Esophagus muscularis mucosa (tissue), 4 donors: ENCODE data around the gene DPF3.

Experiments used
- CTCF ChIP-seq, 3 experiments: fragments of 200-600 bp in 2 of 3; fragments of 450-650 bp in 1 of 3; sonication (generic) in 2 of 3; IDR thresholded peaks; one replicate each; pipeline ENCODE4 v1.5.1; 2017 to 2019; ENCODE audit warnings: antibody characterized with exemption in 3 of 3, mild to moderate bottlenecking in 2 of 3, moderate library complexity in 1 of 3
- EP300 ChIP-seq: sonication (generic); formaldehyde crosslinking; IDR thresholded peaks from one replicate; pipeline ENCODE4 v1.6.1; 2017; ENCODE audit warnings: antibody characterized with exemption
- POLR2A ChIP-seq: fragments of 450-650 bp; IDR thresholded peaks from one replicate; pipeline ENCODE4 v1.6.1; 2017; ENCODE audit warnings: antibody characterized with exemption, moderate library complexity, mild to moderate bottlenecking, low read depth
- POLR2AphosphoS5 ChIP-seq, 2 donors: sonication (generic); formaldehyde crosslinking; IDR thresholded peaks; one replicate each; pipeline ENCODE4 v1.6.1; 2017; ENCODE audit warnings: antibody characterized with exemption in 2 of 2

GRCh38 chr14:72752034-72752412 lies 141.9 kb downstream of the DPF3 start:
- TF ChIP-seq CTCF (IDR thresholded peaks at IDR 0.05) (no peak), POLR2AphosphoS5 (IDR thresholded peaks at IDR 0.05) (no peak), POLR2A (no peak), EP300 (no peak)
